HG02981 (cell line): ENCODE measurements around the gene YLPM1.
A peak's percentile ranks its signal among the peaks of the same experiment; 100 is the strongest.

Experiments
- ATAC-seq: cut with Tn5 transposase; IDR thresholded peaks from one replicate; pipeline ENCODE4 v1.9.1; 2021; ENCODE audit warnings: mild to moderate bottlenecking, moderate library complexity; ENCODE audit not compliant: unreplicated experiment

YLPM1 gene

DNA sequence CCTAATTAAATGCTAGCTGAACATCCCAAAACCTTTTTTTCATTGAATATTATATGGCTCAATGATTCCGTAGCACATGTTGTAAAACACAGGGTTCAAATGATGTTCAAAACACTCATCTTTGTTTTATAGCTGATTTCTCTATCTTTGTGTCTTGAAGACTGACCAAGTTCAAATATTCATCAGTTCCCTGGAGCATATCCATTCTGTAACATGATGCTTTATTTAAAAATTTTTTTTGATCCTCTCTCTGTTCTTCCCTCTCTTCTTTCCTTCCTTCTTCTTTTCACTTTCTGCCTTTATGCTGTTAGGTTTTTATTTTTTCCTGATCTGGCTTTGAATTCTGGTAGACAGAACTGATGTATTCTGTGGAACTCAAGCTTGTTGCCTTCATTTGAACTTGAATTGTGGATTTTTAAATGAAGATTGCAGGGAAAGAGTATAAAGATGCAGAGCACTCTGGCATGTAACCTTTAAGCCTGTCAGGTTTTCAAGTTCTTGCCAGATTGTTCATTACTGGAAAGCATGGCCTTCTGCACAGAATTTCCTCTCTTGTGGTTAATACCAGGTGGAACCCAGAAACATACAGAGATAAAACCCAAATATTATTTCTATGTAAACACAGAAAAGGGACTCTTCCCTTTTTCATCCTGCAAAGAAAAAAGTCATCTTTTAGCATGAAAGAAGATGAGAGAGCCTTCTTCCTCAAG, 73.3 kb downstream of the YLPM1 start:
- no peak for ATAC-seq

GRCh38 chr14:74838166-74838565, 75.0 kb downstream of the YLPM1 start:
- no peak for ATAC-seq

DNA sequence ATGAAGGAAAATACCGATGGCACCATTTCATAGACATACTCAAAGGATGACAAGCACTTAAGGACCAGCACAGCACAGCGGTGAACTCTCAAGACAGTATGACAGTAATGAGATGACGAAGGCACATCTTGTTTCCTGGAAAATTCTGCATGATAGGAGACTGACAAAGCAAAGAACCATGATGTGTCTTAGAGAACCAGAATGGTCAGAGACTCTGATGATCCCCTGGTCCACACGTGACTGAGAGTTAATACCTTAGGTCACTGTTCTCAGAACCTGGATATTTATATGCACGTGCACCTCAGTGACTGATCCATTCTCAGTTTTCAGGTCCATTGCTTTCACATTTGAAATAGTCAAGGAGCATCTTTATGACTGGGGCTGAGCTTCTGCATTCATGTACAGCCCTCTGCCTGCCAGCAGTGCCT, 77.5 kb downstream of the YLPM1 start:
- ATAC-seq, result peak; percentile 47

GRCh38 chr14:74841230-74842207, 78.4 kb downstream of the YLPM1 start:
- peak; percentile 87 for ATAC-seq

GRCh38 chr14:74843653-74844052, 80.5 kb downstream of the YLPM1 start:
- ATAC-seq, result no peak

GRCh38 chr14:74846168-74846567, 83.1 kb downstream of the YLPM1 start:
- no peak for ATAC-seq

- no peak for ATAC-seq
These were observed 84.0 kb downstream of the YLPM1 start for GRCh38 chr14:74846968-74847665.

- no peak for ATAC-seq
These were observed 85.7 kb downstream of the YLPM1 start for GRCh38 chr14:74848768-74849167.

GRCh38 chr14:74852922-74853530, 89.9 kb downstream of the YLPM1 start:
- ATAC-seq, result no peak

GRCh38 chr14:74853581-74853980, 90.5 kb downstream of the YLPM1 start:
- ATAC-seq, result no peak

DNA sequence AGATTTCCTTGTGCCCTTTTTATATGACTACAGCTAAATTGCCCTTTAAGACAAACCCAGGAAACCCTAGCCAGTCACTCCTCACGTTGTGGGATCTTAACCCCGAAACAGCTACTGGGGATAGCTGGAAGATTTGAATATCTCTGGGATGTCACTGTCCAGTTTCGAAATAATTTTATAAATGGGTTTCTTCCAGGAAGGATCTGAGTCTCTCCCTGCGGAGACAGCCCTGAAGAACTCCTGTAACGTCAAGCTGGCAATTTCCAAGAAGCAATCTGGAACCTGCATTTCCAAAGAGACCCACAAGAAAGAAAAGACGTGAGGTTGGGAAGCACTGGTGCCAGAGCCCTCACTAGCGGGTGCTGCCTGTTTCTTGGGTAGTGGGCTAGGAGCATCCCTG, 91.9 kb downstream of the YLPM1 start:
- no peak for ATAC-seq

GRCh38 chr14:74855945-74856344, 92.8 kb downstream of the YLPM1 start:
- no peak for ATAC-seq

DNA sequence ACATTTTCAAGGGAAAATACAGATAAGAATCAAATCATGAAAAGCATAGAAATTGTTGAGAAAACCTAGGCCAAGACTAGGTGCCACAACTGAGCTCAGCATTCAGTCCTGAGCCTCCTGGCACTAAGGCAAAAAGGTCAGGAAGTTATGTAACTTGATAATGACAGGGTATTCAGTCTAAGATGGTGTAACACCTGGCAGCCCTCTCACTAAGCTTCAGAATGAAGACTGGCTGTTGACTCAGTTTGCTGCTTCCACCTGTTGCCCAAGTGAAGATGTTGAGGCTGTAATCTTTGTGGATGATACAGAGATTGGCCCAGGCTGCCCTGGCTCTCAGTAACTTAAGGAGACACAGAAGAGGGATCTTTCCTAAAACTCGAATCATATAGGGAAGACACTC, 93.2 kb downstream of the YLPM1 start:
- ATAC-seq, result no peak

GRCh38 chr14:74858022-74858421, 94.9 kb downstream of the YLPM1 start:
- ATAC-seq, result no peak

GRCh38 chr14:74859757-74860552, 96.8 kb downstream of the YLPM1 start:
- no peak for ATAC-seq

DNA sequence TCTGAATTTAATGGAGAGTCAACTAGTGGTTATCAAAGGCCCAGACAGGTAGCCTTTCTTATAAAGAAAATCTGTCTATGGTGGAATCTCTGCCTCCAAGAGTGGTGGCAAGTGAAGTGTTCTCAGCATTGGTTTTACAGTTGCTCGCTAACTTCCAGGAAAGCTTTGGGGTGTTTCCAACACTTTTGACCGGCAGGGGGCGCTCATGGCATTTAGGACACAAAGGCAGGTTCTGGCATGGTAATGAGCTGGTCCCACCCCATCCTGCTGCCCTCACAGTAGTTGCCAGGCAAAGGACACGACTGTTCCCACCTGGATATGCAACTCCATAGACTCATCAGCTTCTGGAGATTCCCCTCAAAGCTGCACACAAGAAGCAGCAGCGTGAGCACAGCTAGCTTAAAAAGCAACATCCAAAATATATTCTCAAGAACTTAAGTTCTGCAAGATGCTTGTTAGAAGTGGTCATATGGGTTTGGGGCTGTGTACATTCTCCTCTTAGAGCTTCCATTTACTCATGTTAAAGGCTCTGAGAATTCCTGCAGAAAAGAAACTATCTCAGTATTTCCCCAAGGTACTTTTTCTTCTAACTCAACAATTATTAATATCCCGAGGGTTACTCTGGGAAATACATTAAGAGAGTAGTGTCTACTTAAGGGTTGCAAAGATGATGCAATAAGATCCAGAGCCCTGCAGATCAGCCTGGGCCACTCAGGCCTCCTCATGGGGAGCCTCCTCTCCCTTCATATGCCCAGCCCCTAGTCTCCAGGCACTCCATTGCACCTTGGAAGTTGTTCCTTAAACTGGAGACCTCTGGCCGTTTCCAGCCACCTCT, 98.0 kb downstream of the YLPM1 start:
- no peak for ATAC-seq

GRCh38 chr14:74861734-74862090, 98.6 kb downstream of the YLPM1 start:
- no peak for ATAC-seq

GRCh38 chr14:74863274-74863673, 100.2 kb downstream of the YLPM1 start:
- no peak for ATAC-seq

DNA sequence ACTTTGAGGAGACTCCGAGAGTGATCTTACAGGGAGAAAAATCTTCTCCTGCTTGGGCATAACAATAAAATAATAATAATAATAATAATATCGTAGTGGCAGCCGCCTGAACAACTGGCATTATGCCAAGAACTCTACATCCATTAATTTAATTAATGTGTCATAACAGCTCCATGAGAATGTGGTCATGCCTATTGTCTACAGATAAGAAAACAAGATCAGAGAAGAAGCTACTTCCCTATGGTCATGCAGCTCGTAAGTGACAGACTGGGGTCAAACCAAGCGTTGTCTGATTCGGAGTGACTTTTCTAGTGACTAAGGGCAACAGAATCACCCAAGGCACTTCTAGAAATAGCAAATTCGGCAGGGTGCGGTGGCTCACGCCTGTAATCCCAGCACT, 101.1 kb downstream of the YLPM1 start:
- no peak for ATAC-seq
